WTC11 (cell line): ENCODE data around the gene ARHGEF33. TPM values are rescaled to one million over a fixed set of nuclear protein-coding genes. Genes with fewer than 3 reads are reported as not detected.
A peak's percentile ranks its signal among the peaks of the same experiment; 100 is the strongest.

Source experiments
- ATAC-seq: fragments of 200-7000 bp; cut with Tn5 transposase; 2 replicates; pipeline ENCODE4 v1.10.0; 2021; ENCODE audit warnings: mild to moderate bottlenecking, moderate library complexity
- CTCF ChIA-PET: fragments of 300-600 bp; sonication (Branson Sonifier 250); formaldehyde crosslinking; loops from one replicate; lab custom pipeline; 2021; ENCODE audit warnings: antibody characterized with exemption; lab: Charles Lee
- POLR2A ChIA-PET: fragments of 350-600 bp; sonication (Branson Sonifier 250); formaldehyde crosslinking; loops from one replicate; lab custom pipeline; 2021; ENCODE audit warnings: antibody characterized with exemption; lab: Charles Lee
- DNase-seq: peaks from one replicate; pipeline ENCODE4 v3.0.0; 2021; ENCODE audit warnings: low spot score
- H3K27ac Mint-ChIP-seq: 2 replicates; pipeline ENCODE4 v1.8.0; 2021; ENCODE audit warnings: mixed read lengths
- H3K27me3 Mint-ChIP-seq: 2 replicates; pipeline ENCODE4 v1.8.0; 2021; ENCODE audit warnings: low read depth, mild to moderate bottlenecking, moderate library complexity, mixed read lengths
- H3K36me3 Mint-ChIP-seq: 2 replicates; pipeline ENCODE4 v1.8.0; 2021; ENCODE audit warnings: mixed read lengths
- H3K4me1 Mint-ChIP-seq: 2 replicates; pipeline ENCODE4 v1.8.0; 2022; ENCODE audit warnings: mixed read lengths
- H3K4me3 Mint-ChIP-seq: 2 replicates; pipeline ENCODE4 v1.8.0; 2021; ENCODE audit warnings: mild to moderate bottlenecking, moderate library complexity, mixed read lengths
- H3K9me3 Mint-ChIP-seq: 2 replicates; pipeline ENCODE4 v1.8.0; 2021; ENCODE audit warnings: mixed read lengths
- EMX1 ChIP-seq: fragments of 250-450 bp; sonication (Bioruptor Pico); IDR thresholded peaks from 2 replicates; pipeline ENCODE4 v1.8.0; 2021; ENCODE audit warnings: mild to moderate bottlenecking
- MXD4 ChIP-seq: fragments of 250-450 bp; sonication (Bioruptor Pico); IDR thresholded peaks from 2 replicates; pipeline ENCODE4 v1.8.0; 2021; ENCODE audit warnings: mild to moderate bottlenecking, moderate library complexity, borderline replicate concordance
- NFATC4 ChIP-seq: fragments of 250-450 bp; sonication (Bioruptor Pico); IDR thresholded peaks from 2 replicates; pipeline ENCODE4 v1.9.0; 2021; ENCODE audit warnings: mild to moderate bottlenecking
- NFE2L1 ChIP-seq: sonication (generic); formaldehyde crosslinking; IDR thresholded peaks from 2 replicates; pipeline ENCODE4 v1.8.1; 2023; ENCODE audit warnings: missing genetic modification reagents
- NR3C1 ChIP-seq: sonication (generic); formaldehyde crosslinking; conservative IDR thresholded peaks from 2 replicates; pipeline ENCODE4 v1.8.1; 2023; ENCODE audit warnings: low read depth, mild to moderate bottlenecking, missing genetic modification reagents
- RELA ChIP-seq: sonication (generic); formaldehyde crosslinking; IDR thresholded peaks from 2 replicates; pipeline ENCODE4 v1.8.1; 2022; ENCODE audit warnings: missing genetic modification reagents, mild to moderate bottlenecking, borderline replicate concordance
- TEAD4 ChIP-seq: sonication (generic); formaldehyde crosslinking; IDR thresholded peaks from 2 replicates; pipeline ENCODE4 v1.8.0; 2022; ENCODE audit warnings: mild to moderate bottlenecking, missing genetic modification reagents
- ZNF671 ChIP-seq: fragments of 250-450 bp; sonication (Bioruptor Pico); IDR thresholded peaks from 2 replicates; pipeline ENCODE4 v1.8.0; 2021; ENCODE audit warnings: mild to moderate bottlenecking
- total RNA-seq: library from RNA; stranded (reverse); gene quantifications from 3 replicates; pipeline ENCODE4 v1.2.3, GENCODE V29; 2021
- TF ChIP-seq, protein P1 (sequence below): sonication (generic); formaldehyde crosslinking; IDR thresholded peaks from 2 replicates; pipeline ENCODE4 v1.8.1; 2023; ENCODE audit warnings: mild to moderate bottlenecking, missing genetic modification reagents, moderate library complexity
- TF ChIP-seq, protein P2 (sequence below): sonication (generic); formaldehyde crosslinking; IDR thresholded peaks from 2 replicates; pipeline ENCODE4 v1.8.0; 2022; ENCODE audit warnings: mild to moderate bottlenecking, missing genetic modification reagents
- TF ChIP-seq, protein P3 (sequence below): fragments of 250-450 bp; sonication (Bioruptor Pico); IDR thresholded peaks from 2 replicates; pipeline ENCODE4 v2.1.2; 2022; ENCODE audit warnings: mild to moderate bottlenecking, moderate library complexity
- TF ChIP-seq, protein P4 (sequence below): fragments of 250-450 bp; sonication (Bioruptor Pico); IDR thresholded peaks from 2 replicates; pipeline ENCODE4 v1.8.0; 2021; ENCODE audit warnings: mild to moderate bottlenecking
- TF ChIP-seq, protein P5 (sequence below): sonication (generic); formaldehyde crosslinking; IDR thresholded peaks from 2 replicates; pipeline ENCODE4 v1.8.0; 2022; ENCODE audit warnings: mild to moderate bottlenecking, missing genetic modification reagents
- TF ChIP-seq, protein P6 (sequence below): sonication (generic); formaldehyde crosslinking; conservative IDR thresholded peaks from 2 replicates; pipeline ENCODE4 v1.8.1; 2023; ENCODE audit warnings: mild to moderate bottlenecking, low read depth, missing genetic modification reagents, moderate library complexity
- TF ChIP-seq, protein P7 (sequence below): sonication (generic); formaldehyde crosslinking; IDR thresholded peaks from 2 replicates; pipeline ENCODE4 v1.8.1; 2023; ENCODE audit warnings: mild to moderate bottlenecking, moderate library complexity, missing genetic modification reagents
- TF ChIP-seq, protein P8 (sequence below): fragments of 250-450 bp; sonication (Bioruptor Pico); IDR thresholded peaks from 2 replicates; pipeline ENCODE4 v1.9.0; 2021; ENCODE audit warnings: mild to moderate bottlenecking, borderline replicate concordance

ARHGEF33 gene
- total RNA-seq, 1 experiment from 2014 or later, result 0.42 TPM

DNA sequence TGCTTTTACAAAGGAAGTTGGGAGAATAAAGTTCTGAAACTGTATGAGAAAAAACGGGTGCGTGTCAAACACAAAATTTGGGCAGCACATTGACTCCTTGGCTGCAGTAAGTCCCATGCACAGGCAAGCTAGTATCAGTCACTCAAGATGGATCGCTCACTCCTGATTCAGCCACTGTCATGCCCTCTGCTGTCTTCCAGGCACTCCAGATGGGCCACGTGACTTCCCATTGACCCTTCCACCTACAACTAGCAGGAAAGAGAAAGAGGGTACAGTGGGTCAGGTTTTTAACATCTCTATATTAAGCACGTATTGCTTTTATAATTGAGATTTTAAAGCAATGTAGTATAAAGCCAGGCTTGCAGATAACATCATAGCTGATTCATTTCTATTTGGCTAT, 8.6 kb downstream of the ARHGEF33 start:
- POLR2A ChIA-PET, result no interaction called here
- CTCF ChIA-PET, result no interaction called here
- Mint-ChIP-seq H3K27ac (no peak overlapping the region), H3K36me3 (no peaks in the 10 kb centered on the region), H3K27me3 (no peaks in the 10 kb centered on the region), H3K9me3 (no peaks in the 10 kb centered on the region), H3K4me3 (no peak overlapping the region), H3K4me1 (no peaks in the 10 kb centered on the region)
- ATAC-seq (peak; percentile 59; the same call in 1 of the 2 replicates), DNase-seq (no peak)
- TF ChIP-seq, protein P1, sequence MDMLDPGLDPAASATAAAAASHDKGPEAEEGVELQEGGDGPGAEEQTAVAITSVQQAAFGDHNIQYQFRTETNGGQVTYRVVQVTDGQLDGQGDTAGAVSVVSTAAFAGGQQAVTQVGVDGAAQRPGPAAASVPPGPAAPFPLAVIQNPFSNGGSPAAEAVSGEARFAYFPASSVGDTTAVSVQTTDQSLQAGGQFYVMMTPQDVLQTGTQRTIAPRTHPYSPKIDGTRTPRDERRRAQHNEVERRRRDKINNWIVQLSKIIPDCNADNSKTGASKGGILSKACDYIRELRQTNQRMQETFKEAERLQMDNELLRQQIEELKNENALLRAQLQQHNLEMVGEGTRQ (CRISPR knock-in tag), result peak; percentile 76
- TF ChIP-seq, protein P2, sequence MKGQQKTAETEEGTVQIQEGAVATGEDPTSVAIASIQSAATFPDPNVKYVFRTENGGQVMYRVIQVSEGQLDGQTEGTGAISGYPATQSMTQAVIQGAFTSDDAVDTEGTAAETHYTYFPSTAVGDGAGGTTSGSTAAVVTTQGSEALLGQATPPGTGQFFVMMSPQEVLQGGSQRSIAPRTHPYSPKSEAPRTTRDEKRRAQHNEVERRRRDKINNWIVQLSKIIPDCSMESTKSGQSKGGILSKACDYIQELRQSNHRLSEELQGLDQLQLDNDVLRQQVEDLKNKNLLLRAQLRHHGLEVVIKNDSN (CRISPR knock-in tag), result peak; percentile 55; the same call in 1 of the 2 replicates
- no peak for TF ChIP-seq EMX1

DNA sequence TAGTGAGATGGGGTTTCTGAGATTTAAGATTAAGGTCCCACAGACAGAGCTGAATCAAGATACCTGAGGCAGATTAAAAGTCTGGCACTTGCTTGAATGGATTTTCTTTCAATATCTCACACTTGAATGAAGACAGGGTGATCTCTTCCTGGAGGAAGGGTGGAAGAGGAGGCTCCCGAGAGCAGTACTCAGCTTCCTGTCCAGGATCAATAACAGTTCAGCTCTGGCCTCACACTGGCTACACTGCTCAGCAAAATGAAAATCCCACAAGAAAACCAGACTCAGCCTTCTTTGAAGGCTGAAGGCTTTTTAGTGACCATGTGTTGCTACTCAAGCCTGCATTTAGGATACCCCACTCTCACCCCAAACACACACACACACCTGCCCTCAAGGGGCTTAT, 11.1 kb downstream of the ARHGEF33 start:
- no peaks in the 10 kb centered on the region for H3K9me3 Mint-ChIP-seq
- no peak overlapping the region for H3K27ac Mint-ChIP-seq
- H3K4me1 Mint-ChIP-seq, result no peaks in the 10 kb centered on the region
- no peaks in the 10 kb centered on the region for H3K36me3 Mint-ChIP-seq
- ATAC-seq, result no peak
- DNase-seq, result no peak
- H3K4me3 Mint-ChIP-seq, result no peak overlapping the region
- ChIA-PET POLR2A (interaction anchor here (0.6 kb wide), 1 partner anchor 14 kb away, joined by 8 read pairs; no protein-coding TSS in a partner anchor), CTCF (interaction anchor here (1.1 to 3.1 kb wide), 3 partner anchors 25 to 47 kb away, joined by 3 to 10 read pairs (median 4); no protein-coding TSS in a partner anchor)
- no peaks in the 10 kb centered on the region for H3K27me3 Mint-ChIP-seq
- TF ChIP-seq, protein P3, sequence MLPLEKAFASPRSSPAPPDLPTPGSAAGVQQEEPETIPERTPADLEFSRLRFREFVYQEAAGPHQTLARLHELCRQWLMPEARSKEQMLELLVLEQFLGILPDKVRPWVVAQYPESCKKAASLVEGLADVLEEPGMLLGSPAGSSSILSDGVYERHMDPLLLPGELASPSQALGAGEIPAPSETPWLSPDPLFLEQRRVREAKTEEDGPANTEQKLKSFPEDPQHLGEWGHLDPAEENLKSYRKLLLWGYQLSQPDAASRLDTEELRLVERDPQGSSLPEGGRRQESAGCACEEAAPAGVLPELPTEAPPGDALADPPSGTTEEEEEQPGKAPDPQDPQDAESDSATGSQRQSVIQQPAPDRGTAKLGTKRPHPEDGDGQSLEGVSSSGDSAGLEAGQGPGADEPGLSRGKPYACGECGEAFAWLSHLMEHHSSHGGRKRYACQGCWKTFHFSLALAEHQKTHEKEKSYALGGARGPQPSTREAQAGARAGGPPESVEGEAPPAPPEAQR, result no peak
- TF ChIP-seq, protein P4, sequence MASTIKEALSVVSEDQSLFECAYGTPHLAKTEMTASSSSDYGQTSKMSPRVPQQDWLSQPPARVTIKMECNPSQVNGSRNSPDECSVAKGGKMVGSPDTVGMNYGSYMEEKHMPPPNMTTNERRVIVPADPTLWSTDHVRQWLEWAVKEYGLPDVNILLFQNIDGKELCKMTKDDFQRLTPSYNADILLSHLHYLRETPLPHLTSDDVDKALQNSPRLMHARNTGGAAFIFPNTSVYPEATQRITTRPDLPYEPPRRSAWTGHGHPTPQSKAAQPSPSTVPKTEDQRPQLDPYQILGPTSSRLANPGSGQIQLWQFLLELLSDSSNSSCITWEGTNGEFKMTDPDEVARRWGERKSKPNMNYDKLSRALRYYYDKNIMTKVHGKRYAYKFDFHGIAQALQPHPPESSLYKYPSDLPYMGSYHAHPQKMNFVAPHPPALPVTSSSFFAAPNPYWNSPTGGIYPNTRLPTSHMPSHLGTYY (CRISPR knock-in tag), result no peak
- TF ChIP-seq NFATC4 (CRISPR knock-in tag) (no peak), RELA (CRISPR knock-in tag) (no peak), NFE2L1 (CRISPR knock-in tag) (no peak), TEAD4 (CRISPR knock-in tag) (no peak), MXD4 (CRISPR knock-in tag) (no peak), ZNF671 (CRISPR knock-in tag) (no peak), NR3C1 (CRISPR knock-in tag) (no peak)
- TF ChIP-seq, protein P5, sequence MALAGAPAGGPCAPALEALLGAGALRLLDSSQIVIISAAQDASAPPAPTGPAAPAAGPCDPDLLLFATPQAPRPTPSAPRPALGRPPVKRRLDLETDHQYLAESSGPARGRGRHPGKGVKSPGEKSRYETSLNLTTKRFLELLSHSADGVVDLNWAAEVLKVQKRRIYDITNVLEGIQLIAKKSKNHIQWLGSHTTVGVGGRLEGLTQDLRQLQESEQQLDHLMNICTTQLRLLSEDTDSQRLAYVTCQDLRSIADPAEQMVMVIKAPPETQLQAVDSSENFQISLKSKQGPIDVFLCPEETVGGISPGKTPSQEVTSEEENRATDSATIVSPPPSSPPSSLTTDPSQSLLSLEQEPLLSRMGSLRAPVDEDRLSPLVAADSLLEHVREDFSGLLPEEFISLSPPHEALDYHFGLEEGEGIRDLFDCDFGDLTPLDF (CRISPR knock-in tag), result no peak
- TF ChIP-seq, protein P6, sequence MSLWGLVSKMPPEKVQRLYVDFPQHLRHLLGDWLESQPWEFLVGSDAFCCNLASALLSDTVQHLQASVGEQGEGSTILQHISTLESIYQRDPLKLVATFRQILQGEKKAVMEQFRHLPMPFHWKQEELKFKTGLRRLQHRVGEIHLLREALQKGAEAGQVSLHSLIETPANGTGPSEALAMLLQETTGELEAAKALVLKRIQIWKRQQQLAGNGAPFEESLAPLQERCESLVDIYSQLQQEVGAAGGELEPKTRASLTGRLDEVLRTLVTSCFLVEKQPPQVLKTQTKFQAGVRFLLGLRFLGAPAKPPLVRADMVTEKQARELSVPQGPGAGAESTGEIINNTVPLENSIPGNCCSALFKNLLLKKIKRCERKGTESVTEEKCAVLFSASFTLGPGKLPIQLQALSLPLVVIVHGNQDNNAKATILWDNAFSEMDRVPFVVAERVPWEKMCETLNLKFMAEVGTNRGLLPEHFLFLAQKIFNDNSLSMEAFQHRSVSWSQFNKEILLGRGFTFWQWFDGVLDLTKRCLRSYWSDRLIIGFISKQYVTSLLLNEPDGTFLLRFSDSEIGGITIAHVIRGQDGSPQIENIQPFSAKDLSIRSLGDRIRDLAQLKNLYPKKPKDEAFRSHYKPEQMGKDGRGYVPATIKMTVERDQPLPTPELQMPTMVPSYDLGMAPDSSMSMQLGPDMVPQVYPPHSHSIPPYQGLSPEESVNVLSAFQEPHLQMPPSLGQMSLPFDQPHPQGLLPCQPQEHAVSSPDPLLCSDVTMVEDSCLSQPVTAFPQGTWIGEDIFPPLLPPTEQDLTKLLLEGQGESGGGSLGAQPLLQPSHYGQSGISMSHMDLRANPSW, result no peak
- TF ChIP-seq, protein P7, sequence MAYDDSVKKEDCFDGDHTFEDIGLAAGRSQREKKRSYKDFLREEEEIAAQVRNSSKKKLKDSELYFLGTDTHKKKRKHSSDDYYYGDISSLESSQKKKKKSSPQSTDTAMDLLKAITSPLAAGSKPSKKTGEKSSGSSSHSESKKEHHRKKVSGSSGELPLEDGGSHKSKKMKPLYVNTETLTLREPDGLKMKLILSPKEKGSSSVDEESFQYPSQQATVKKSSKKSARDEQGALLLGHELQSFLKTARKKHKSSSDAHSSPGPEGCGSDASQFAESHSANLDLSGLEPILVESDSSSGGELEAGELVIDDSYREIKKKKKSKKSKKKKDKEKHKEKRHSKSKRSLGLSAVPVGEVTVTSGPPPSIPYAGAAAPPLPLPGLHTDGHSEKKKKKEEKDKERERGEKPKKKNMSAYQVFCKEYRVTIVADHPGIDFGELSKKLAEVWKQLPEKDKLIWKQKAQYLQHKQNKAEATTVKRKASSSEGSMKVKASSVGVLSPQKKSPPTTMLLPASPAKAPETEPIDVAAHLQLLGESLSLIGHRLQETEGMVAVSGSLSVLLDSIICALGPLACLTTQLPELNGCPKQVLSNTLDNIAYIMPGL (CRISPR knock-in tag), result no peak
- TF ChIP-seq, protein P8, sequence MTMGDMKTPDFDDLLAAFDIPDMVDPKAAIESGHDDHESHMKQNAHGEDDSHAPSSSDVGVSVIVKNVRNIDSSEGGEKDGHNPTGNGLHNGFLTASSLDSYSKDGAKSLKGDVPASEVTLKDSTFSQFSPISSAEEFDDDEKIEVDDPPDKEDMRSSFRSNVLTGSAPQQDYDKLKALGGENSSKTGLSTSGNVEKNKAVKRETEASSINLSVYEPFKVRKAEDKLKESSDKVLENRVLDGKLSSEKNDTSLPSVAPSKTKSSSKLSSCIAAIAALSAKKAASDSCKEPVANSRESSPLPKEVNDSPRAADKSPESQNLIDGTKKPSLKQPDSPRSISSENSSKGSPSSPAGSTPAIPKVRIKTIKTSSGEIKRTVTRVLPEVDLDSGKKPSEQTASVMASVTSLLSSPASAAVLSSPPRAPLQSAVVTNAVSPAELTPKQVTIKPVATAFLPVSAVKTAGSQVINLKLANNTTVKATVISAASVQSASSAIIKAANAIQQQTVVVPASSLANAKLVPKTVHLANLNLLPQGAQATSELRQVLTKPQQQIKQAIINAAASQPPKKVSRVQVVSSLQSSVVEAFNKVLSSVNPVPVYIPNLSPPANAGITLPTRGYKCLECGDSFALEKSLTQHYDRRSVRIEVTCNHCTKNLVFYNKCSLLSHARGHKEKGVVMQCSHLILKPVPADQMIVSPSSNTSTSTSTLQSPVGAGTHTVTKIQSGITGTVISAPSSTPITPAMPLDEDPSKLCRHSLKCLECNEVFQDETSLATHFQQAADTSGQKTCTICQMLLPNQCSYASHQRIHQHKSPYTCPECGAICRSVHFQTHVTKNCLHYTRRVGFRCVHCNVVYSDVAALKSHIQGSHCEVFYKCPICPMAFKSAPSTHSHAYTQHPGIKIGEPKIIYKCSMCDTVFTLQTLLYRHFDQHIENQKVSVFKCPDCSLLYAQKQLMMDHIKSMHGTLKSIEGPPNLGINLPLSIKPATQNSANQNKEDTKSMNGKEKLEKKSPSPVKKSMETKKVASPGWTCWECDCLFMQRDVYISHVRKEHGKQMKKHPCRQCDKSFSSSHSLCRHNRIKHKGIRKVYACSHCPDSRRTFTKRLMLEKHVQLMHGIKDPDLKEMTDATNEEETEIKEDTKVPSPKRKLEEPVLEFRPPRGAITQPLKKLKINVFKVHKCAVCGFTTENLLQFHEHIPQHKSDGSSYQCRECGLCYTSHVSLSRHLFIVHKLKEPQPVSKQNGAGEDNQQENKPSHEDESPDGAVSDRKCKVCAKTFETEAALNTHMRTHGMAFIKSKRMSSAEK (CRISPR knock-in tag), result no peak
